Measurements from ENCODE around the gene KCNK15.
"Not testable (repeated sequence)": the region's sequence is repeated elsewhere in the genome, so short reads cannot be mapped to it uniquely, and the experiment has no call there.

KCNK15 gene
- total RNA-seq = 0 reads per million in 4 donors

DNA sequence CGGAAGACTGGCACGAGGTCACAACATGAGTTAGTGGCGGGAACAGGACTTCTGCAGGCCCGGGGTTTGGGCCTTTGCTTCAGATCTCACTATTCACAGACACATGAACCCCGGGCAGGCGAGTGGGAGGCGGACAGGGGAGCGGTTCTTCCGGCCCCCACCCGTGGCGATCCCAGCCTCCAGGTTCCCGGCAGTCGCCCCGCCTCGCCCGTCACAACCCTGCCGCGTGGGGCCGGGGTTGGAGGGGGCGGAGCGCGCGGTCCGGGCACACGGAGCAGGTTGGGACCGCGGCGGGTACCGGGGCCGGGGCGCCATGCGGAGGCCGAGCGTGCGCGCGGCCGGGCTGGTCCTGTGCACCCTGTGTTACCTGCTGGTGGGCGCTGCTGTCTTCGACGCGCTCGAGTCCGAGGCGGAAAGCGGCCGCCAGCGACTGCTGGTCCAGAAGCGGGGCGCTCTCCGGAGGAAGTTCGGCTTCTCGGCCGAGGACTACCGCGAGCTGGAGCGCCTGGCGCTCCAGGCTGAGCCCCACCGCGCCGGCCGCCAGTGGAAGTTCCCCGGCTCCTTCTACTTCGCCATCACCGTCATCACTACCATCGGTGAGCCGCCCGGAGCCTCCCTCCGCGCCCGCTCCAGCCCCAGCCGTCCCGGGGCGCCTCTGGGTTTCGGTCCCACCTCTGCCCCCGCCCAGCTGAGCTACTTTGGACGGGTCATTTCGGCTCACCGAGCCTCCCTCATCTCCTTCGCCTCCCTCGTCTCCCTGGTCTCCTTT lies at the start of gene KCNK15:
Gene KCNK15 (plus strand): TSS at position 268 of the 769 bp plus-strand sequence. CDS start 46 bp downstream, at position 314.
- peak in 1 of 5 donors; percentile 19 for DNase-seq

DNA sequence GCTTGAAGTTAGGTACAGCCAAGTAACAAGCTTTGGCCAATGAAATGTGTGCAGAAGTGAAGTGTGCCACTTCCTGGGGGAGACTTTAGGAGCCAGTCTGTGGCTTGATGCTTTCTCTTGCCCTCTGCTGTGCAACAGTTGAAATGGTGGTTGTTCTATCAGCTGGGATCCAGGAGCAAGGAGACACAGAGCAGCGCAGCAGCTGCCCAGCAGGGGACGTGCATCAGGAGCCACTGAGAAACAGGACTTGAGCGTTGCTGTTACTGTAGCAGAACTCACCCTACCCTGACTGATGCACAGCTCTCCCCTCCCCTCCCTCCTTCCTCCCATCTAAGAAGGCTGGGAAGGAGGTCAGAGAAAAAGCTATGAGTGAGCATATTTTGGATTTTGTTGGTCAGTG lies 49.4 kb upstream of the KCNK15 start:
- no peak for DNase-seq

DNA sequence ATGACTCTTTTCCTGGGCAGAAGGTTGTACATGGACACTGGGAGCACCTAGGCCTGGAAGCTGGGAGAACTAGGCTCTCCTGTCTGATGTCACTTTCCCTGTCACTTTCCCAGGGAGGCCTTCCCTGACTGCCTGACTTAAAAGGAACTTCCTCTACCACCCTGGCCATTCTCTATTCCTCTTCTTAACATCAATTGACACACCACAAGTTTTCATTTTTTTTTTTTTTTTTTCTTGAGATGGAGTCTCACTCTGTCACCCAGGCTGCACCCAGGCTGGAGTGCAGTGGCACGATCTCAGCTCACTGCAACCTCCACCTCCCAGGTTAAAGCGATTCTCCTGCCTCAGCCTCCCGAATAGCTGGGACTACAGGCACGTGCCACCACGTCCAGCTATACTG lies 48.6 kb upstream of the KCNK15 start:
- not testable (repeated sequence) for DNase-seq

DNA sequence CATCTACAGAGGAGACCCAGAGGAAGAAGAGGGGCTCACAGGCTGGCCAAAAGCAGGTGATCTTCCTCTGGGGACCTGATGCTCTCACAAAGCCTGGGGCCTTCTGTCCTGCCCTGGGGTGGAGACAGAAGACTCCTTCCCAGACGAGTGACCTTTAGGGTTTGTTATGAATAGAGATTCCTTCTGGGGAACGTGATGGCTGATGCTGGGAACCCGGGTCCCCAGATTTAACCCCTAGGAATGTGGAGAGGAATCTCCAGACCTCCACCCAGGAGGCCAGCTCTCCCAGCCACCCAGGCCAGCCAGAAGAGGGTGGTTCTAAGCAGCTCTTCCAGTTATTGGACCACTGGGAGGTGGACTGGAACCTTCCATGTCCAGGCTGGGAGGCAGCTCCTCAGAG lies 47.3 kb upstream of the KCNK15 start:
- DNase-seq = no peak

DNA sequence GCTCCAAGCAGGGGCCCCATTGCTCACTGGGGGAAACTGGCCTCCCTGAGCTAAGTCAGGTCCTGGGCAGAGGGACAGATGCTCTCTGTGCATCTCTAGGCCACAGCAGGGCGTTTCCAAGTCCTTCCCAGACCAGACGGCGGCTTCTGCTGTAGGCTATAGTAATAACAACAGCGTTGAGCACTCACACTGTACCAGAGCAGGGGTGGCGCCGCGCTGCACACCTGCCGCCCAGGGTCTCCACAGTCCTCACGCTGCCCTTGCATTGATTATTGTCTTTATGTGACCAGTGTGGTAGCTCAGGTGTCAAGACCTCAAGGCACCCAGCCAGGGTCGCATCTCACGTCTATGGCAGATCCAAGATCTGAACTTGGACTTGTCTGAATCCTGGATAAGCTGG lies 45.4 kb upstream of the KCNK15 start:
- DNase-seq = no peak

DNA sequence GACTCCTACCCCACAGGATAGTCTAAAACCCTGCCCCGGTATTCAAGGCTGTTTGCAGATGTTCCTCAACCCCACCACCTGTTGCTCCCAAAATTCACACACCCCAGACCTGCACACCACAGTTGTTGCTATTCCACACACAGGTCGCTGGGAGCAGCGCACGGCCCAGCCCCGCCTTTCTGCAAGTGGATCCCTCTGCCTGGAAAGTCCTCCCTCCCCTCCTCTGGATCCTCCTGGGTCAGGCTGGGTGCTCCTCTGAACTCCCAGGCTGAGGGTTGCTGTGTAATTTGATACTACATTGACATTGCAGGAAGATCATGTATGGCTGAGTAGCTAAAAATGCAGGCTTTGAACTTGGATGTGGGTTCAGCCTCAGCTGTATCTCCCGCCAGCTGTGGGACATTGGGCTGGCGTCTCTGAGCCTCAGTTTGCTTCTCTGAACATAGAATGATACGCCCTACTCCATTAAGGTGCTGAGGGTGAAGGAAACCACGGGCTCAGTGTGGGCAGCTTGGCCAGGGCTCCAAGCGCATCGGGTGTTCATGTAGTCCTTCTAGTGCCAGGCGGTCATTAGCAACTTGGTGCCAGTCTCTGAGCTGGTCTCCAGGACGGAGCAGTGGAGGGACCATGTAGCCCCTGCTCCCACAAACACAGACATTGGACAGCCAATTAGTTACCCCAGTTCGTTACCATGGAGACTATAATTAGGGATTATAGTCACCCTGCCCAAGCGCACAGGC lies 44.4 kb upstream of the KCNK15 start:
- no peak for DNase-seq

DNA sequence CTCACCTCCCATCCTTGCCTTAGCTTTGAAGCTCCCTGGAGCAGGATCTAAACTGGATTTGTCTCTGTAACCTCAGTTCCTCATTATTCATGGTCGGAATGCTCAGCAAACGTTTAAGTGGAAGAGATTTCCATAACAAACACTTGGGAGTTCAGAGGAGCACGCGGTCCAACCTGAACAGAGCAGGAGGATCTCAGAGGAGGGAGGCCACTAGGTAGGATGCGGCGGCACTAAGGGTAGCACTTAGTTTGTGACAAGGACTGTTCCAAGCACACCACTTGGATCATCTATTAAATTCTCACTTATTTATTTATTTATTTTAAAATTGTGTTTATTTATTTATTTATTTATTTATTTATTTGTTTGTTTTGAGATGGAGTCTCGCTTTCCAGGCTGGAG lies 43.8 kb upstream of the KCNK15 start:
- DNase-seq = no peak

DNA sequence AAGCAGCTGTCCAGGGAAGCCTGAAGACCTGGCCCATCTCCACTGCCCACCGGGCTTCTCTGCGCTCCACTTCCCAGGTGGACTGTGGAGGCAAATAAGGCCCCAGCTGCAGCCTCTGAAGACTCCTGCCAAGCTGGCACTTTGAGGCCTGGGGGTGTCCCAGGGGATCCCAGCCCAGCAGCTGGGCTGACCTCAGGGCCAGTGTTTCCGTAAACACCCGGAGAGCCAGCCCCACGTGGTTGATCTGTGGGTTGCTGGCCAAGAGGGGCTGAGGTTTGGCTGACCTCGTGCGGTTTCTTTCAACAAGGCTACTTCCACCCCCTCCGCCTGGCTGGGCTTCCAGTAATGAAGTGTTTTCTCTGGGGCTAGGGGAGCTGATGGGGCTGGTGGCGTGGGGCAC lies 42.9 kb upstream of the KCNK15 start:
- no peak for DNase-seq

DNA sequence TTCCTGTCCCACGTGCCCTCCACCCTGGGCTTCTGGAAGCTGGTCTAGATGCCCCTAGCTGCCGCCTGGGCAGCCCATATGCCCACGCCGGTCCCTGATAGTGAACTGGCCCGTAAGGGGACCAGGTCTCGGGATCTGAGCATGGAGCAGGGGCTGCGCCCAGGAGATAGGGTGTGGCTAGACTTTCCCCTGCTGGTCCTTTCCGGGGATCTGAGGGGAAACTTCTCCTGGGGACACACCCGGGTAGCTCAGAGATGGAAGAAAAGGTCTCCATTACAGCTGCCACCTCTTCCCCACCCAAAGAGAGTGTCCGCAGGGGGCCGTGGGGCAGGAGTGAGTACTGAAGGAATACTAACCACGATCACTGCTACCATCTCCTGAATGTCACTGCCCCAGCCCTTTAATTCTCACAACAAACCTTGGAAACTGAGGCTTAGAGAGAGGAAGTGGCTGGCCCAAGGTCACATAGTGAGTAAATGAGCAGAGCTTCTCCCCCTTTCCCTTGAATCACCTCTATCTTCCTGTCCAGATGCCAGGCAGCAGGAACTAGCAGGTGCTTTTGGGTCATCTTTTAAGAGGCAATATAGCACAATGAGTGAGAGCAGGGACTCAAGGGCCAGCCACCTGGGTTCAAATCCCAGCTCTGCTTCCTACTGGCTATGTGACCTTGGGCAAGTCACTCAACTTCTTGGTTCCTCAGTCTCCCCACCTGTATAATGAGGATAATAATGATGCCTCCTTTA lies 42.3 kb upstream of the KCNK15 start:
- no peak for DNase-seq

DNA sequence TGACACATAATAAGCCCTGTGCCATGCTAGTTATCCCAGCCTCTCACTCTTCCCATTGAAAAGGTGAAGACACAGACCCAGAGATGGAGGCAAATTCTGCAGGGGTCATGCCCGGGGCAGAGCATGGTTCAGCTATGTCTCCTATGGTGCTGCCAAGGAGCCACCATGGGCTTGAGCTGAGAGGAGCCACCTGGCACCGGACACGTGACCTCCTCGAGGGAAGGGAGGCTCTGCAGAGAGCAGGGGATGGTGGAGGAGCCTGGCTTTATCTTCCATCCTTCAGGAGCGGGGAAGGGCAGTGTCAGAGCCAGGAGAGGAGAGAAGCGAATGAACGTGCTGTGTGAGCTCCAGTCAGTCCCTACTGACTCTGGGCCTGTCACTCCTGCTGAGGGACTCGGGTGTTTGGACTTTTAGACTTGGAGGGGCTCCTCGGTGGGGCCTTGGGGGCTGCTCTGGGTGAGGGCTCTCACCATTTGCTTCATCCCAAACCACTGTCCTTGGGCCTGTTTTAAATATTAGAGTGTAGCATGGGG lies 41.6 kb upstream of the KCNK15 start:
- DNase-seq = no peak

DNA sequence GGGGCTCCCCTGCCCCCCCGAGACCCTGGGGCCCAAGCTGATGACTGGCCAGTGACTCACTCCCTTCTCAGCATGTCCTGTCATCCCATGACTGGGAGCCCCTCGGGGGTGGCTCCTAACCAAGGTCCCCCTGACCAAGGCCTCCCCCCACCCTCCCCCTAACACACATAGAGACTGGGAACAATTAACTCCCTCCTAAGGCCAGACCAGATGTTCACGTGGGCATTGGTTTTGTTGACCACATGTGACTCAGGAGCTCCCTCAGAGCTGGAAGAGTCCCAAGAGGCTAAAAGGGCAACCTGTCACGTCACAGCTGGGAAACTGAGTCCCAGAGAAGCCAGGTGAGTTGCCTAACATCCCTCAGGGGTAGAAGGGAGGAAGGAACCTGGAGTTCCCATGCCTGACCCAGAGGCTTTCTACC lies 41.1 kb upstream of the KCNK15 start:
- DNase-seq = no peak

DNA sequence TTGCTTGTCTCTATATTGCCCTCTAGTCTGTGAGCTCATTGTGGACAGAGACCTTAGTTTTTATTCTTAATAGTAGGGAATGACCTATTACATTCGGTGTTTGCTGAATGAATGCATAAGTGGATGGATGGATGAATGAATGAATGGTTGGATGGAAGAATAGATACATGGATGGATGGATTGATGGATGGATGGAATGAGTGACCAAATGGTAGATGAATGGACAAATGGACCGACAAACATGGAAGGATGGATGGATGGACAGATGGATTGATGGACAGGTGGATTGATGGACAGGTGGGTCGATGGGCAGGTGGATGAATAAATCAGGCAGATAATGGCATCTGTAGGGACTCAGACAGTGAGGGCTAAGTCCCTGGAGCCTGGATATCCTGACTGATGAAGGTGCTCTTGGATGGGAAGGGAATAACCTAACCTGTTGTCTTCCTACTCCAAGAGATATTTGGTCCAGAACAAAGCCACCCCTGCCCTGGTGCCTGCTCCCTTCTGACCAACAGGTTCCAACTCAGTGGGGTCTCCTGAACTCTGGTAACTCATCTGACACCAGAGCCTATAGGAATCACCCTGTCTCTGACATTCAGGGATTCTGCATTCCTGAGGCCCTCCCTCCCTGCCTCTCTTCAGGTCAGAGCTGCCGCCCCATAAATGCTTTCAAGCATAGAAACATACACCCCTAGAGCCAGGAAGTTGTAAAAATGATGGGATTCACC lies 40.1 kb upstream of the KCNK15 start:
- no peak for DNase-seq

DNA sequence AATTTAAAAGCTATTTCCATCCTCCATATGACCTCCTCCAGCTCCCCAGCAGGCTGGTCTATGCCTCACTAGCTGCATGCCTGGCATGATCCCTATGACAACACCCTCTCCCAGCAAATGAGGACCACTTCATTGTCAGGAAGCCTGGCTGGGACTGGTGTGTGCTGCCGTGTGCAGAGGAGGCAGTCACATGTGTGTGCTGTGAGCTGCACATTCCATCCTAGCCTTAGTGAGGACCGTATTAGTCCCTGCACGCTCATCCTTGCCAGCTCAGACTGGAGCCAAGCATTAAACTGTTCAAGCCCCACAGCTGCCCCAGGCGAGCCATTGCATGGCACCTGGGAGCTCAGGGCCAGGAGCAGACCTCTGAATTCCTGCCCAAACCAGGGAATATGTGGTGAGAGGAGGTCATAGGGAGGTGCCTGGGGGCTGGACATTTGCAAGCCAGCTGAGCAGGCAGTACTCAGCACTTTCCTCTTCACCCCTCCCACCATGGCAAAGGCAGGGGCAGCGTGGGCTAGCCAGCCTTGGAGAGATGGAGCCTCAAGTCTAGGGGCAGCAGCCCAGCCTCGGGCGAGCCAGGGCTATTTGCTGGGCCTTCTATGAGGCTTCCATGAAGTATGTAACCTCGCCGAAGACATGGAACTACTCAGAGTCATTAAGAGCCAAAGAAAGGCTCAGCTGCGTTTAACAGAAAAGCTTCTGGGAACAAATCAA lies 39.2 kb upstream of the KCNK15 start:
- no peak for DNase-seq

DNA sequence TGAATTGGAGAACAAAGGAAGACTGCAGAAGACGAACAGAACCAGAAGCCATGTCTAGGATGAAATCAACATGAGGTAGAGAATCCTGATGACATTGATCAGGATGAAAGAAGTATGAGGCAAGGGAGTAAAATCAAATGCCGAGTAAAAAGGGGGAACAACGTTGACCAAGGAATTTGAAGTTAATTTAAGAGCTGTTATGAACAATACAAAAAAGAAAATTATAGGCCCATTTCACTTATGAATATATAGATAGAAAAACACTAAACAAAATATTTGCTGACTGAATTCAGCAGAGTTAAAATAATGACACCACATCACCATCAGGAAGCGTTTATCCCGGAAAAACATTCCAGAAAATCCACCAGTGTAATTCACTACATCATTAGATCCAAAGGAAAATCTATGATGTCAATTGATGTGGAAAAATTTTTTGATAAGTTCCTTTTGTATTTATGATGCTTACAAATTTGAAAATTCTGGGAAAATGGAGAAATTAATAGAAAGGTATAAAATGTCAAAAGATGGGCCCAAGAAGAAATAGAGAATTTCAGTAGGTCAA lies 38.6 kb upstream of the KCNK15 start:
- no peak for DNase-seq

DNA sequence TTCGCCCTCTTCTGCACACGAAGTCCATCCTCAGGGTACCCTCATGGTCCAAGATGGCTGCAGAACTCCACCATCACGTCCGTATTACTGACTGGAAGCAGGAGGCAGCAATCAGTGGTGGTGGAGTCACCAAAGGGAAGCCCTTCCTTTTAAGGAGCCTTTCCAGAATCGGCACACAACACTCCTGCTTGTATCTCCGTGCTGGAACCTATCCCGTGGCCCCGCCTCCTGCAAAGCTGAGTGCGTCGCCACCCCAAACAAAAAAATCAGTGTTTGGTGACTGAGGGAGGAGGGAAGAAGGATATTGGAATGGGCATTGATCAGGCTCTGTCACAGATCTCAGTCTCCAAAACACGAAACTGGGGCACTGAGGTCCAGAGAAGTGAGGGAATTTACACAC lies 36.3 kb upstream of the KCNK15 start:
- no peak for DNase-seq

DNA sequence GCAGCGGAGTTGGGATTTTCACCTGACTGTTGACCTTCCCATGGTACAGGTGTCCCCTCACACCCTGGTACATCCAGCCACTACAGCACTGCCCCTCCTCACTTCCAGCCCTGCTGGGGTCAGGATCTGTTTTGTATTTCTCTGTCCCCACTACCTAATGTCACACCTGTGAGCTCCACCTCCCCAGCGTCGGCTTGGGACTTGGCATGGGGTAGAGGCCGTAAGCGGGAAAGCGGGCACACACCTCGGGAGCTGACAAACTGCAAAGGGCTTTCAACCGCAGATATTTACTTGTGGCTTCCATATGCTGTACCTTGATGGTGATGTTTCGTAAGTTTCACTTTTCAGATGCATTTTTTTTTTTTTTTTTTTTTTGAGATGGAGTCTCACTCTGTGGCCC lies 35.9 kb upstream of the KCNK15 start:
- DNase-seq = no peak

DNA sequence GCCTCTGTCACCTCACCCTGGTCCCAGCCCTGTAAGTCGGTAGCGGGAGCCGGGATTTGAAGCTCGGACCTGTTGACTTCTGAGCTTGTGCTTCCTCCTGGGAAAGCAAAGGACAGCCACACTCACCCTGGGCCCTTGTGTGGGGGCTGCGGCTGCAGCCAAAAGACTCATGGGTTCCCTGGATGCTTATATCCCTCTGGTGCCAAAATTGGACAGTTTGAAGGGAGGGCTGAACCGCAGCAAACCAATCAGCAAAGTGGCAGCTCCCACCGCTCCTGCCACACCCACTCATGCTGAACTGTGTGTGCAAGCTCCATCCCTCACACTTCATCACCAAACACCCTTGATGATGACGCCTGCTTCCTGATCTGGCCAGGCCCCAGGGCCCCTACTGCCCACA lies 34.4 kb upstream of the KCNK15 start:
- DNase-seq = no peak

DNA sequence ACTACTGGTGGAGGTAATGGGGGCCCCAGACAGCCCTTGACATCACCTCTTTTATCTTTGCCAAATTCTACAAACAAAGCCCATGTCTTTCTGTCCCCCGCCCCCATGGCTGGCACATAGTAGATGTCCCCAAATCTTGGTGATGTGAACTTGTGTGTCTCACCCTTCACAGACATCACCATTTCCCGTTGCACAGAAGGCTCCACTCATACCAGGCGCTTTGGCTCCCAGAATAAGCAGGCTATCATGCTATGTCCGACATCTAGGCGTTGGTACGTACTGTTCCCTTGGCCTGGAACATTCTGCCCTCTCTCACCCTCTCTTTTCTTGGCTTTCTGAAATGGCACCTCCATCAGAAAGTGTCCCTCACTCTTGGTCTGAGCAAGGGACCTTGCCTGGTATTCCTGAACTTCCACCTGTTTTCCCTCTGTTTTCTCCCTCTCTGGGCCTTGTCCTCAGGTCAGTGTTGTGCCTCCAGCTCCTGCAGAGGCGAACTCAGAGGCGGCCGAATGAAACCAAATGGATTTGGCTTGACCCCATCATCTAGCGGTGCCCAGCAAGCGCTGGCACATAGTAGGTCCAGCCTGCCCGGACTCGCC lies 31.5 kb upstream of the KCNK15 start:
- DNase-seq = no peak

DNA sequence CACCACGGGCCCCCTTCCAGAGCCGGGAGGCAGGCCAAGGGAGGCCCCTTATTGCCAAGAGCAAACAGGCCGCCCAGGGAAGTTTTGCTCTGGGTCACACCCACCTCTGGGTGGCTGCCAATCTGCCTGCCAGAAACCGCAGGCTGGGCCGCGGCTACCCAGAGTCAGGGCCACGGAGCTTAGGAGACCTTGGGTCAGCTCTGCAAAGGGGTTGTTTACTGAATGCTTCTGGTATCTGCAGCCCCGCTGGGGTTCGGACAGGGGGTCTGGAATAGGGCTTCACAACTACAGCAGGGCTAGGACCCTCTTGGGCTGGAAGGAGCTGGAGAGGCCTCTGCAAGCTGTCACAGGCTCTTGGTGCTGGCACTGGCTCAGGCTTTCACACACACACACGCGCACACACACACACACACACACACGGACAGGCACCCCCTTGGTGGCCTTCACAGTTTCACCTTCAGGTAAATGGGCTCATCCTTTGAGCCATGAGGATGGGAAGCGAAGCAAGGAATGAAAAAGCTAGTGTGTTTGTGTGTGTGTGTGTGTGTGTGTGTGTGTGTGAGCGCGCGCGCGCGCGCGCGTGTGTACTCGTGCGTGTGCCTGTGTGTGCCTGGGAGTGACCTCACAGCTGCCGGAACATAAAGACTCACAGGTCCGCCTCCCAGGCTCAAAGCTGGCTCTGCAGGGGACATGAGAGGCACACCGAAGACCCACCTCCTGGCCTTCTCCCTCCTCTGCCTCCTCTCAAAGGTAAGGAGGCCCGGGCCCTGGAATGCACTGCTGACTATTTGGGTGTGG lies 30.8 kb upstream of the KCNK15 start, which contains the start of gene CCN5:
Gene CCN5 (plus strand): TSS at position 669 of the 798 bp plus-strand sequence. CDS start 22 bp downstream, at position 691.
- no peak for DNase-seq
